ENCODE results near the gene TRIAP1.
"Not testable (repeated sequence)": the region's sequence is repeated elsewhere in the genome, so short reads cannot be mapped to it uniquely, and the experiment has no call there.

TRIAP1 gene

GRCh38 chr12:120445911-120446843, at the start of gene TRIAP1, which contains the start of gene GATC:
Gene TRIAP1, minus strand, starts transcription at chr12:120446384. Its CDS starts 12 bp downstream, at chr12:120446372.
Gene GATC, plus strand, starts transcription at chr12:120446444. Its CDS starts 37 bp downstream, at chr12:120446481.
- POLR2A ChIA-PET, result interaction anchor here (0.6 to 1.0 kb wide), 3 partner anchors 9 to 34 kb away, joined by 3 to 4 read pairs (median 3); no protein-coding TSS in a partner anchor
- CTCF ChIA-PET, result interaction anchor here (0.9 to 1.1 kb wide), 2 partner anchors 12 to 78 kb away, joined by 3 read pairs; no protein-coding TSS in a partner anchor
- peak; percentile 86 for DNase-seq (ENCODE audit: extremely low spot score)
- no peak for TF ChIP-seq SP1 (IDR thresholded peaks at IDR 0.05)
- peak; percentile 57 for TF ChIP-seq ELF4 (IDR thresholded peaks at IDR 0.05)
- no peak for TF ChIP-seq BHLHE40 (IDR thresholded peaks at IDR 0.05; ENCODE audit: borderline replicate concordance)

GRCh38 chr12:120495186-120495730, 49.1 kb upstream of the TRIAP1 start:
- DNase-seq (ENCODE audit: extremely low spot score), result no peak
- no peak for TF ChIP-seq ZNF384 (IDR thresholded peaks at IDR 0.05)
- no peak for TF ChIP-seq ARNT (IDR thresholded peaks at IDR 0.05)
- TF ChIP-seq SUZ12 (IDR thresholded peaks at IDR 0.05), result no peak
- TF ChIP-seq ELF4 (IDR thresholded peaks at IDR 0.05), result no peak
- no peak for TF ChIP-seq FOXM1 (IDR thresholded peaks at IDR 0.05; ENCODE audit: borderline replicate concordance)
- TF ChIP-seq FOXK2 (IDR thresholded peaks at IDR 0.05), result no peak
- no peak for TF ChIP-seq L3MBTL2 (conservative IDR thresholded peaks at IDR 0.05)
- TF ChIP-seq HDGF (IDR thresholded peaks at IDR 0.05; ENCODE audit: borderline replicate concordance), result no peak
- TF ChIP-seq BHLHE40 (IDR thresholded peaks at IDR 0.05; ENCODE audit: borderline replicate concordance), result no peak
- TF ChIP-seq NFRKB (IDR thresholded peaks at IDR 0.05), result no peak
- CTCF ChIA-PET, result no interaction called here
- POLR2A ChIA-PET, result interaction anchor here (0.6 to 2.4 kb wide), 6 partner anchors 8 to 52 kb away, joined by 3 to 39 read pairs (median 6); partner anchors contain the start of genes COQ5 and SRSF9

GRCh38 chr12:120490833-120491512, 44.8 kb upstream of the TRIAP1 start:
- ChIA-PET CTCF (interaction anchor here (1.2 to 2.1 kb wide), 2 partner anchors 15 to 21 kb away, joined by 4 to 6 read pairs; partner anchors contain the start of gene SRSF9), POLR2A (interaction anchor here (0.6 to 1.2 kb wide), 4 partner anchors 9 to 290 kb away, joined by 3 to 4 read pairs (median 3); partner anchors contain the start of gene RPLP0)
- no peak for DNase-seq (ENCODE audit: extremely low spot score)
- no peak for TF ChIP-seq L3MBTL2 (conservative IDR thresholded peaks at IDR 0.05)
- no peak for TF ChIP-seq ZNF384 (IDR thresholded peaks at IDR 0.05)
- no peak for TF ChIP-seq NFRKB (IDR thresholded peaks at IDR 0.05)
- TF ChIP-seq FOXK2 (IDR thresholded peaks at IDR 0.05), result no peak
- TF ChIP-seq ELF4 (IDR thresholded peaks at IDR 0.05), result no peak

GRCh38 chr12:120490325-120490724, 44.1 kb upstream of the TRIAP1 start:
- CTCF ChIA-PET, result interaction anchor here (1.2 to 2.1 kb wide), 2 partner anchors 15 to 20 kb away, joined by 4 to 6 read pairs; partner anchors contain the start of gene SRSF9
- POLR2A ChIA-PET, result interaction anchor here (0.6 to 1.2 kb wide), 2 partner anchors 10 to 33 kb away, joined by 3 read pairs; no protein-coding TSS in a partner anchor
- DNase-seq (ENCODE audit: extremely low spot score), result no peak
- TF ChIP-seq PKNOX1 (IDR thresholded peaks at IDR 0.05), result no peak
- no peak for TF ChIP-seq ELF4 (IDR thresholded peaks at IDR 0.05)
- TF ChIP-seq BHLHE40 (IDR thresholded peaks at IDR 0.05; ENCODE audit: borderline replicate concordance), result no peak
- TF ChIP-seq ARNT (IDR thresholded peaks at IDR 0.05), result no peak
- no peak for TF ChIP-seq FOXM1 (IDR thresholded peaks at IDR 0.05; ENCODE audit: borderline replicate concordance)
- TF ChIP-seq TARDBP (IDR thresholded peaks at IDR 0.05), result no peak
- TF ChIP-seq LEF1 (IDR thresholded peaks at IDR 0.05; ENCODE audit: borderline replicate concordance), result no peak
- TF ChIP-seq FOXA1 (IDR thresholded peaks at IDR 0.05), result no peak

GRCh38 chr12:120489018-120489417, 42.8 kb upstream of the TRIAP1 start:
- no peak for DNase-seq (ENCODE audit: extremely low spot score)
- CTCF ChIA-PET, result interaction anchor here (2.1 kb wide), 1 partner anchor 19 kb away, joined by 6 read pairs; the partner anchor contains the start of gene SRSF9
- TF ChIP-seq NFRKB (IDR thresholded peaks at IDR 0.05) (no peak), ZNF384 (IDR thresholded peaks at IDR 0.05) (no peak)
- POLR2A ChIA-PET, result interaction anchor here (0.8 to 1.6 kb wide), 3 partner anchors 10 to 19 kb away, joined by 3 to 5 read pairs (median 4); partner anchors contain the start of gene SRSF9

GRCh38 chr12:120488057-120488640, 42.0 kb upstream of the TRIAP1 start:
- DNase-seq (ENCODE audit: extremely low spot score), result no peak
- ChIA-PET CTCF (no interaction called here), POLR2A (interaction anchor here (1.1 kb wide), 1 partner anchor 13 kb away, joined by 5 read pairs; no protein-coding TSS in a partner anchor)
- TF ChIP-seq SP1 (IDR thresholded peaks at IDR 0.05) (no peak), TARDBP (IDR thresholded peaks at IDR 0.05) (no peak), L3MBTL2 (conservative IDR thresholded peaks at IDR 0.05) (no peak), HDGF (IDR thresholded peaks at IDR 0.05; ENCODE audit: borderline replicate concordance) (no peak), FOXM1 (IDR thresholded peaks at IDR 0.05; ENCODE audit: borderline replicate concordance) (no peak), FOXA1 (IDR thresholded peaks at IDR 0.05) (no peak), SUZ12 (IDR thresholded peaks at IDR 0.05) (no peak), CTBP1 (IDR thresholded peaks at IDR 0.05; ENCODE audit: borderline replicate concordance) (no peak), FOXK2 (IDR thresholded peaks at IDR 0.05) (no peak), ELF4 (IDR thresholded peaks at IDR 0.05) (no peak), LEF1 (IDR thresholded peaks at IDR 0.05; ENCODE audit: borderline replicate concordance) (no peak), BHLHE40 (IDR thresholded peaks at IDR 0.05; ENCODE audit: borderline replicate concordance) (no peak), NFRKB (IDR thresholded peaks at IDR 0.05) (no peak), ZNF384 (IDR thresholded peaks at IDR 0.05) (no peak), PKNOX1 (IDR thresholded peaks at IDR 0.05) (no peak), ARNT (IDR thresholded peaks at IDR 0.05) (no peak)

- POLR2A ChIA-PET, result interaction anchor here (0.6 kb wide), 1 partner anchor 8 kb away, joined by 3 read pairs; the partner anchor contains the start of gene DYNLL1
- CTCF ChIA-PET; DNase-seq (ENCODE audit: extremely low spot score): not testable (repeated sequence)
Observed at GRCh38 chr12:120487552-120487951, 41.4 kb upstream of the TRIAP1 start.
